Subcutaneous adipose tissue (tissue), 4 donors: Measurements from ENCODE around the gene FPR1. TPM values are rescaled to one million over a fixed set of nuclear protein-coding genes. Genes with fewer than 3 reads are reported as not detected.

ENCODE experiments used
- total RNA-seq, 4 donors: library from RNA; depleted of rRNA; stranded (reverse); fragments of >200 nt; gene quantifications; one replicate each; pipeline ENCODE4 v1.1.0, GENCODE V29; 2016
- TF ChIP-seq, protein P1 (sequence below): fragments of 450-650 bp; IDR thresholded peaks from one replicate; pipeline ENCODE4 v1.5.1; 2016; ENCODE audit warnings: low read depth, mild to moderate bottlenecking, control low read depth, antibody characterized with exemption, moderate library complexity

FPR1 gene
- total RNA-seq, 4 donors from 2014 or later: 5.1 to 35.7 (median 22.0) TPM

DNA sequence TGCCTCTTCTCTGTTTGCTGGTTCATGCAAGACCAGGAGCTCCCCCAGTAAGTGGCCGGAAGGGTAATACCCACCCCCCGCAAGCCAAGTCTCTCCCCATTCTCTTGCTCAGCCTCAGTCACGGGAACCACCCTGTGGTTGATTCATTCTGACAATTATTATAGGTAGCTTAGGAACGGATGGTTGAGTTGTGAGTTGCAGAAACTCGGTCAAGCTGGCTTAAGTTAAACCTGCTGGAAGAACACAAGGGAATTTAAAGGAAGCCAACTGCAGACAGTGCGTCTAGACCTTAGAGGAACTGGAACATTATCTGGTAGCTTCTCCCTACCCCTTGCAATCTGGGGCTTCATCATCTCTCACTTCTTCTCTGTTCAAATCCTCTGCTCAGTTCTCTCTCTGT lies 8.9 kb downstream of the FPR1 start:
- TF ChIP-seq, protein P1, sequence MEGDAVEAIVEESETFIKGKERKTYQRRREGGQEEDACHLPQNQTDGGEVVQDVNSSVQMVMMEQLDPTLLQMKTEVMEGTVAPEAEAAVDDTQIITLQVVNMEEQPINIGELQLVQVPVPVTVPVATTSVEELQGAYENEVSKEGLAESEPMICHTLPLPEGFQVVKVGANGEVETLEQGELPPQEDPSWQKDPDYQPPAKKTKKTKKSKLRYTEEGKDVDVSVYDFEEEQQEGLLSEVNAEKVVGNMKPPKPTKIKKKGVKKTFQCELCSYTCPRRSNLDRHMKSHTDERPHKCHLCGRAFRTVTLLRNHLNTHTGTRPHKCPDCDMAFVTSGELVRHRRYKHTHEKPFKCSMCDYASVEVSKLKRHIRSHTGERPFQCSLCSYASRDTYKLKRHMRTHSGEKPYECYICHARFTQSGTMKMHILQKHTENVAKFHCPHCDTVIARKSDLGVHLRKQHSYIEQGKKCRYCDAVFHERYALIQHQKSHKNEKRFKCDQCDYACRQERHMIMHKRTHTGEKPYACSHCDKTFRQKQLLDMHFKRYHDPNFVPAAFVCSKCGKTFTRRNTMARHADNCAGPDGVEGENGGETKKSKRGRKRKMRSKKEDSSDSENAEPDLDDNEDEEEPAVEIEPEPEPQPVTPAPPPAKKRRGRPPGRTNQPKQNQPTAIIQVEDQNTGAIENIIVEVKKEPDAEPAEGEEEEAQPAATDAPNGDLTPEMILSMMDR: no peak

DNA sequence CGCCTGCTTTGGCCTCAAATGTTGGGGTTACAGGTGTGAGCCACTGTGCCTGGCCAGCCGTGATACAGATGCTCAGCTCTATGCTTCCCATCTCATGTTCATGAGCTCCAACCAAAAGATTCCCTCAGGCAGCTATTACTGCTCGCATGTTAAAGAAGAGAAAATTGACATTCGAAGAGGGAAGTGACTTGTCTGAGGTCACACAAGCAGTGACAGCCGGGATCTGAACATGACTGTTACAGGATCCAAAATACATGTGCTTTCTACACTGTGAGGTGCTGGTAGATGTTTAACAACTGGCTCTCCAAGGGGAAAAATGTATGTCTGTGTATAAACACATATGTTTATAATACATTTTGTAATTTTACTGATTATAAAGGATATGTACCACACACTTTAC lies 11.3 kb downstream of the FPR1 start:
- TF ChIP-seq, protein P1: no peak

DNA sequence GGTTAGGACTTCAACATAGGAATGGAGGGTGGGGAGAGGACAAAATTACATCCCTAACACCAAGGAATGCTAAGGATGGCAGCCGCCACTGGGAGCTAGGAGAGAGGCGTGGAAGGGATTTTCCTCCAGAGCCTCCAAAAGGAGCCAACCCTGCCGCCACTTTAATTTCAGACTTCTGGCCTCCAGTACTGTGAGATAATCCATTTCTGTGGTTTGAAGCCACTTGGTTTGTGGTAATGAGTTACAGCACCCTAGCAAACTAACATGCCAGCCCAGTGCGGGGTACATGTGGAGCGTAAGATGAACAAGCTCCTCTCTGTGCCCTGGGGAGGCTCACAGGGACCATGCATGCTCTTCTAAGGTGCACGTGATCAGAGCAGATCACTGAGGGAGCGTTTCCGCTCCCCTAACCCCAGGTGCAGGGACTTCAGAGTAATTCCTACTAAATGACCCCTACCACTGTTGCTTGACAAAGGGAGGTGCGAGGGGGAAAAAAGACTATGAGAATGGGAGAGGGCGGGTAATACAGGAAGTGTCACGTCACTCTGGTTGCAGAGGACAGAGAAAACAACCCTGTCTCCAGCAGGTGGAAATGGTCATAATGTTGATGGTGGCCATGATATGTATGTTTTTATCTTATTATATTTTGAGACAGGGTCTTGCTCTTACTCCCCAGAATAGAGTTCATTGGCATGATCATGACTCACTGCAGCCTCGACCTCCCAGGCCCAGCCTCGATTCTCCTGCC lies 12.0 kb downstream of the FPR1 start:
- TF ChIP-seq, protein P1: no peak

DNA sequence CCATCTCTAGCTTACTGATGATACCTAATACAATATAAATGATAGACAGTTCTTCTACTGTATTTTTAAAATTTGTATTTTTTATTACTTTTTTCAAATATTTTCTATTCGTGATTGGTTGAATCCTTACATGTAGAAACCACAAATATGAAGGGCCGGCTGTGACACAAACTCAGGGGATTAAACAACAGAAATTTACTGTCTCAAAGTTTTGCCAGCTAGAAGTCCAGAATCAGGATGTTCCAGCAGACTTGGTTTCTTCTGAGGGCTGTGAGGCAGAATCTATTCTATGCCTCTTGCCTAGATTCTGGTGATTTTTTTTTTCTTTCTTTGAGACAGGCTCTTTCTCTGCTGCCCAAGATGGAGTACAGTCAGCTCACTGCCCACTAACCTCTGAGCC lies 13.8 kb downstream of the FPR1 start:
- TF ChIP-seq, protein P1: no peak

DNA sequence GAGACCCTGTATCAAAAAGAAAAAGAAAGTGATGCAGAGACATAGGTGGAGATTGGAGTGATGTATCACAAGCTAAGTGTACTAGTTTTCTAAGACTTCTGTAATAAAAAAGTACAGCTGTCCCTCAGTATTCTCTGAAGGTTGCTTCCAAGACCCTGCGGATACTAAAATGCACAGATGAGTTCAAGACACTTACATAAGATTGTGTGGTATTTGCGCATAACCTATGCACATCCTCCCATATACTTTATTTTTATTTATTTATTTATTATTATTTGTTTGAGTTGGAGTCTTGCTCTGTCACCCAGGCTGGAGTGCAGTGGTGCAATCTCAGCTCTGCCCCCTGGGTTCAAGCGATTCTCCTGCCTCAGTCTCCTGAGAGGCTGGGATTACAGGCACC lies 14.3 kb downstream of the FPR1 start:
- TF ChIP-seq, protein P1: no peak

DNA sequence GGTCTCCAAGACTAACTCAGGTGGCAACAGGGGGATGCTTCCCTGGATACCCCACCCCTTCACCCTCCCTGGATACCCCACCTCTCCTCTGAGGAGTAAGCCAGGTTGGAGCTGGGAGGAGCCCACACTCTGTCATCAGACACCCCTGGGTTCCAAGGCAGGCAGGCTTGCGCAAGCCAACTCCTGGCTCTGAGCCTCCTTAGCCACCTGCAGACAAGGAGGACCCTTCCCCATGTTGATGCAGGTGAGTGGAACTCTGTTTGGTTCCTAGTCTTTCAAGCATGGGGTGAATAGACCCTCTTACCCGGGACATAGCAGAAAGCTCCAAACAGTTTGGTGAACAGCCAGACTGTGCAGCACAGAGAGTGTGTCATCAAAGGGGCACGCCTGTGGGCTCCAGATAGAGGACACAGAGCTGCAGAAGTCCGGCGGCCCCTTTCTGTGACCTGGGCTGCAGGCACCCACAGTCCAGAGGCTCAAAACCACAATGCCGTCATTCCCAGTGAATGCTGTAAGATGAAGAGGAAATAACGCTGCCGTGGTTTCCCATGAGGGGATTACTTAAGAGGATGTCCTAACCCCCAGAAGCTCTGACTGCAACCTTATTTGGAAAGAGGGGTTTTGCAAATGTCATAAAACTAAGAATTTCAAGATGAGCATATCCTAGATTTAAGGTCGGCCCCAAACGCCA lies 15.8 kb downstream of the FPR1 start:
- TF ChIP-seq, protein P1: no peak

DNA sequence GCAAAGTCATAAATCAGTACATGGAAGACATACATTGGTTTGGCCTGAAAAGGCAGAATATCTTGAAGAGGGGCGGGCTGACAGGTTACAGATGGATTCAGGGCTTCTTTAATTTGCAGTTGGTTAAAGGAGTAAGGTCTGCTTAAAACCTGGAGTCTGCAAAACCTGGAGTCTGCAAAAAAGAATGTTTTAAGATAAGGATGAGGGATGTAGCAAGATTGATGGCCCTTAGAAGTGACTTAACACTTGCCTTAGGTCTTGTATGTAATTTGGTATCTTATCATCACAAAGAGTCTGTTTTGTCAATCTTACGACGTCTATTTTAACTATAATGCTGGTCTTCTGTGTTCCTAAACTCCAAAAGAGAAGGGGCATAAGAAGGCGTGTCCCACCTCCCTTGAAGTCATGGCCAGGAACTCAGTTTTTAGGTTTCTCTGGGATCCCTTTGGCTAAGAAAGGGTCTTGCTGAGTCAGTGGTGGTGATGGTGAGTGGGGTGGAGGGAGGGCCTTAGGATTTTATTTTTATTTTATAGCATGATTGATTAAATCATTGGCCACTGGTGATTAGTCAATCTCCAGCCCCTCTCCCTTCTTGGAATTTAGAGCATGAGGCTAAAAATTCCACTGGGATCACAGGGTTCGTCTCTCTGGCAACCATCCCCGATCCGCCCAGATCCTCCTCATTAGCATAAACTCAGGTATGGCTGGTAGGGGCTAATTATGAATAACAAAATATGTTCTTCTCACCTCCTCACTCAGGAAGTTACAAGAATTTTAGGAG lies 17.7 kb downstream of the FPR1 start:
- TF ChIP-seq, protein P1: no peak
